Endodermal cell (in vitro differentiated cells): Measurements from ENCODE around the gene FKBP2. TPM values are rescaled to one million over a fixed set of nuclear protein-coding genes. Genes with fewer than 3 reads are reported as not detected.
"Not testable (repeated sequence)": the region's sequence is repeated elsewhere in the genome, so short reads cannot be mapped to it uniquely, and the experiment has no call there.

Source experiments
- DNase-seq: peaks from one replicate; pipeline ENCODE4 v3.0.0-alpha.2; 2017
- H3K27ac ChIP-seq: 2 replicates; pipeline ENCODE4 v1.5.1; 2013; ENCODE audit warnings: mild to moderate bottlenecking, low read depth, low read length, moderate library complexity
- H3K27me3 ChIP-seq: 2 replicates; pipeline ENCODE4 v1.6.1; 2013; ENCODE audit warnings: mild to moderate bottlenecking, low read length, moderate library complexity; ENCODE audit not compliant: insufficient read depth, control insufficient read depth, poor library complexity, severe bottlenecking
- H3K36me3 ChIP-seq: 2 replicates; pipeline ENCODE4 v1.7.0; 2013; ENCODE audit warnings: mild to moderate bottlenecking, low read length, moderate library complexity; ENCODE audit not compliant: control insufficient read depth, insufficient read depth
- H3K4me1 ChIP-seq: one replicate; pipeline ENCODE4 v1.7.0; 2013; ENCODE audit warnings: low read length; ENCODE audit not compliant: control insufficient read depth, insufficient read depth
- H3K4me3 ChIP-seq: 2 replicates; pipeline ENCODE4 v1.5.1; 2013; ENCODE audit warnings: mild to moderate bottlenecking, low read length, moderate library complexity
- H3K9ac ChIP-seq: 2 replicates; pipeline ENCODE4 v1.6.1; 2013; ENCODE audit warnings: mild to moderate bottlenecking, low read length, moderate library complexity; ENCODE audit not compliant: poor library complexity, severe bottlenecking; ENCODE audit errors: extremely low read depth
- H3K9me3 ChIP-seq: 2 replicates; pipeline ENCODE4 v1.6.1; 2013; ENCODE audit warnings: mild to moderate bottlenecking, low read length, moderate library complexity; ENCODE audit not compliant: control insufficient read depth
- H3K27ac Mint-ChIP-seq: 2 replicates; pipeline ENCODE4 v1.8.0; 2020; ENCODE audit warnings: mixed read lengths
- H3K27me3 Mint-ChIP-seq: 2 replicates; pipeline ENCODE4 v1.8.0; 2021; ENCODE audit warnings: mild to moderate bottlenecking, mixed read lengths; ENCODE audit not compliant: insufficient read depth
- H3K36me3 Mint-ChIP-seq: 2 replicates; pipeline ENCODE4 v1.8.0; 2020; ENCODE audit warnings: low read depth, mixed read lengths
- H3K4me1 Mint-ChIP-seq: 2 replicates; pipeline ENCODE4 v1.8.0; 2020; ENCODE audit warnings: mixed read lengths
- H3K4me3 Mint-ChIP-seq: 2 replicates; pipeline ENCODE4 v1.8.0; 2020; ENCODE audit warnings: mild to moderate bottlenecking, moderate library complexity, mixed read lengths
- H3K9me3 Mint-ChIP-seq: 2 replicates; pipeline ENCODE4 v1.8.0; 2020; ENCODE audit warnings: mild to moderate bottlenecking, mixed read lengths
- CTCF ChIP-seq: fragments of 200-600 bp; sonication (generic); conservative IDR thresholded peaks from 2 replicates; pipeline ENCODE4 v1.5.0; 2021; ENCODE audit warnings: antibody characterized with exemption, mild to moderate bottlenecking
- WGBS, 2 experiments: methylation state at CpG; one replicate each; pipeline versions ENCODE4 v1.1.5 to v1.1.7; 2013; ENCODE audit warnings: missing lambda C conversion rate in 2 of 2, mixed read lengths in 1 of 2; ENCODE audit not compliant: insufficient coverage in 1 of 2, insufficient read length in 1 of 2; 5-methylcytosine and 5-hydroxymethylcytosine counted together
- total RNA-seq, 2 donors: library from RNA; stranded (reverse); fragmentation: NEBNext Ultra II Directional in 1 of 2; extraction: Animal tissue kit (Norgen Biotek cat#: 25700) in 1 of 2; gene quantifications; 2 replicates in 1 of 2; 3 replicates in 1 of 2; pipeline ENCODE4 v1.2.1, GENCODE V29; 2021

Gene FKBP2
- total RNA-seq, 2 donors from 2014 or later: 44.6 to 53.7 TPM

GRCh38 chr11:64245401-64245796 lies 4.5 kb downstream of the FKBP2 start:
- WGBS, 2 experiments: 35% methylated on average over 6 of the region's 6 CpGs; no CpG with 5 or more reads in 1 of the 2 experiments
- no peak for TF ChIP-seq CTCF
- Histone ChIP-seq H3K9me3 (no peaks in the 10 kb centered on the region), H3K4me3 (peak overlapping the region; percentile 96), H3K27ac (no peak overlapping the region), H3K4me1 (peaks cover 15% of the 10 kb centered on the region), H3K9ac (peak overlapping the region; percentile 82), H3K36me3 (peaks cover 20% of the 10 kb centered on the region), H3K27me3 (no peaks in the 10 kb centered on the region)
- peaks cover 27% of the 10 kb centered on the region for H3K4me1 Mint-ChIP-seq
- DNase-seq: no peak
- peak overlapping the region; percentile 86 for H3K4me3 Mint-ChIP-seq
- peak overlapping the region; percentile 88 for H3K27ac Mint-ChIP-seq
- peaks cover 16% of the 10 kb centered on the region for H3K36me3 Mint-ChIP-seq
- H3K27me3 Mint-ChIP-seq: no peaks in the 10 kb centered on the region
- H3K9me3 Mint-ChIP-seq: no peaks in the 10 kb centered on the region

- no peaks in the 10 kb centered on the region for H3K9me3 Mint-ChIP-seq
- TF ChIP-seq CTCF: no peak
These were observed 5.1 kb downstream of the FKBP2 start for GRCh38 chr11:64245797-64246620.

GRCh38 chr11:64246621-64246870 lies 5.7 kb downstream of the FKBP2 start:
- not testable (repeated sequence) for H3K9ac ChIP-seq, H3K9me3 Mint-ChIP-seq
- peaks cover 28% of the 10 kb centered on the region for H3K4me1 Mint-ChIP-seq

More at GRCh38 chr11:64245797-64246620, 5.1 kb downstream of the FKBP2 start:
- H3K36me3 ChIP-seq: peaks cover 20% of the 10 kb centered on the region
- H3K4me1 ChIP-seq: peaks cover 15% of the 10 kb centered on the region
- H3K4me1 Mint-ChIP-seq: peaks cover 28% of the 10 kb centered on the region
- no peaks in the 10 kb centered on the region for H3K27me3 Mint-ChIP-seq
- DNase-seq: peak; percentile 80
- H3K27ac ChIP-seq: peak overlapping the region; percentile 60
- 0% methylated on average over 16 to 46 of the region's 46 CpGs for WGBS, 2 experiments
- peak overlapping the region; percentile 86 for H3K4me3 Mint-ChIP-seq
- H3K9ac ChIP-seq: peak overlapping the region; percentile 82
- H3K9me3 ChIP-seq: no peaks in the 10 kb centered on the region
- H3K4me3 ChIP-seq: peak overlapping the region; percentile 96
- no peaks in the 10 kb centered on the region for H3K27me3 ChIP-seq
- H3K36me3 Mint-ChIP-seq: peaks cover 16% of the 10 kb centered on the region
- H3K27ac Mint-ChIP-seq: peak overlapping the region; percentile 88

More at GRCh38 chr11:64246621-64246870, 5.7 kb downstream of the FKBP2 start:
- not testable (repeated sequence) for H3K27ac Mint-ChIP-seq, DNase-seq, H3K27me3 ChIP-seq, H3K27me3 Mint-ChIP-seq, H3K9me3 ChIP-seq, H3K27ac ChIP-seq
- Histone ChIP-seq H3K36me3 (peaks cover 20% of the 10 kb centered on the region), H3K4me3 (peak overlapping the region; percentile 96), H3K4me1 (peaks cover 15% of the 10 kb centered on the region)
- 0% methylated on average over 37 of the region's 43 CpGs; no CpG with 5 or more reads in 1 of the 2 experiments for WGBS, 2 experiments
- H3K36me3 Mint-ChIP-seq: peaks cover 16% of the 10 kb centered on the region
- peak overlapping the region; percentile 86 for H3K4me3 Mint-ChIP-seq
